Left ventricle myocardium superior (tissue), 1 donor: ENCODE results near the gene CDKN1C. TPM values are rescaled to one million over a fixed set of nuclear protein-coding genes. Genes with fewer than 3 reads are reported as not detected.

ENCODE experiments used
- ATAC-seq: fragments of 200-7000 bp; cut with Tn5 transposase; one replicate; pipeline ENCODE4 v1.9.1; 2020; ENCODE audit warnings: mild to moderate bottlenecking, moderate library complexity
- DNase-seq: peaks from one replicate; pipeline ENCODE4 v3.0.0-alpha.2; 2020
- intact Hi-C: fragments of 100-400 bp; cut with micrococcal nuclease; formaldehyde crosslinking; loops from one replicate; pipeline ENCODE4 v1.11.0; 2022
- long read RNA-seq: library from polyadenylated mRNA; unstranded; transcript quantifications from one replicate; pipeline ENCODE4 v2.0.0, GENCODE V29; 2021
- total RNA-seq: library from RNA; stranded (reverse); fragmentation: NEBNext Ultra II Directional; extraction: Animal tissue kit (Norgen Biotek cat#: 25700); gene quantifications from one replicate; pipeline ENCODE4 v1.2.1, GENCODE V29; 2021
- donor health status: DM: no; HTN: yes; CAD: no; lungs with severe emphysema.

The CDKN1C gene
- total RNA-seq, result 42.0 TPM
- long read RNA-seq, transcript CDKN1C-205 (2 exons, 944 nt), result minor isoform, 5 of 31 reads
- long read RNA-seq, transcript CDKN1C-204 (4 exons, 1,771 nt), result major isoform, 16 of 31 reads
- long read RNA-seq, partial matches to known transcripts, result 0 of 31 reads
- long read RNA-seq, other reads (novel, unspliced or antisense), result 5 of 31 reads

- intact Hi-C loops, result no loop called here
- ATAC-seq (peak; percentile 80), DNase-seq (peak; percentile 93)
Observed at GRCh38 chr11:2885678-2886081, at the start of gene CDKN1C. Gene CDKN1C, minus strand, starts transcription at chr11:2885775. Its CDS starts 319 bp downstream, at chr11:2885456.

- ATAC-seq (no peak), DNase-seq (no peak)
- intact Hi-C loops, result no loop called here
Observed at GRCh38 chr11:2934611-2935239, 49.1 kb upstream of the CDKN1C start.

GRCh38 chr11:2934021-2934550 is 48.5 kb upstream of the CDKN1C start:
- intact Hi-C loops, result no loop called here
- ATAC-seq (no peak), DNase-seq (no peak)

- ATAC-seq (peak; percentile 39), DNase-seq (peak; percentile 81)
- intact Hi-C loops, result no loop called here
Observed at GRCh38 chr11:2933375-2934020, 47.9 kb upstream of the CDKN1C start.

- intact Hi-C loops, result no loop called here
- ATAC-seq (no peak), DNase-seq (no peak)
Observed at GRCh38 chr11:2932850-2933251, 47.3 kb upstream of the CDKN1C start.

GRCh38 chr11:2931771-2932738 is 46.5 kb upstream of the CDKN1C start:
- no peak for ATAC-seq
- intact Hi-C loops, result no loop called here
- no peak for DNase-seq

GRCh38 chr11:2931420-2931746 is 45.8 kb upstream of the CDKN1C start:
- no peak for DNase-seq
- intact Hi-C loops, result no loop called here
- ATAC-seq, result no peak

- intact Hi-C loops, result no loop called here
- DNase-seq (peak; percentile 76), ATAC-seq (peak; percentile 65)
Observed at GRCh38 chr11:2930704-2931419, 45.3 kb upstream of the CDKN1C start.

GRCh38 chr11:2929950-2930703 is 44.6 kb upstream of the CDKN1C start:
- intact Hi-C loops, result no loop called here
- peak; percentile 36 for DNase-seq

GRCh38 chr11:2929531-2929949 is 44.0 kb upstream of the CDKN1C start:
- ATAC-seq (peak; percentile 23), DNase-seq (peak; percentile 66)
- intact Hi-C loops, result no loop called here

More at GRCh38 chr11:2929950-2930703, 44.6 kb upstream of the CDKN1C start:
- ATAC-seq, result peak; percentile 22

GRCh38 chr11:2928605-2929530 is 43.3 kb upstream of the CDKN1C start, which contains the start of gene PHLDA2:
Gene PHLDA2, minus strand, starts transcription at chr11:2929420. Its CDS starts 56 bp downstream, at chr11:2929364.
- peak; percentile 21 for ATAC-seq

GRCh38 chr11:2927851-2928604 is 42.5 kb upstream of the CDKN1C start:
- ATAC-seq (no peak), DNase-seq (peak; percentile 29)
- intact Hi-C loops, result no loop called here

More at GRCh38 chr11:2928605-2929530, 43.3 kb upstream of the CDKN1C start, which contains the start of gene PHLDA2:
- peak; percentile 71 for DNase-seq
- intact Hi-C loops, result no loop called here

- intact Hi-C loops, result no loop called here
- ATAC-seq, result no peak
- DNase-seq, result peak; percentile 24
Observed at GRCh38 chr11:2927121-2927800, 41.7 kb upstream of the CDKN1C start.

- ATAC-seq, result no peak
- peak; percentile 18 for DNase-seq
- intact Hi-C loops, result no loop called here
Observed at GRCh38 chr11:2926611-2927051, 41.1 kb upstream of the CDKN1C start.
